K562 treated with DMSO at 1 percent for 48 hours (cell line): ENCODE measurements around the gene SHD. TPM values are rescaled to one million over a fixed set of nuclear protein-coding genes. Genes with fewer than 3 reads are reported as not detected.

Experiments used
- total RNA-seq: library from RNA; unstranded; fragments of 300-600 nt; gene quantifications from 2 replicates; pipeline ENCODE4 v1.2.3, GENCODE V29; 2022; ENCODE audit warnings: low replicate concordance; ENCODE audit errors: extremely low read depth

The SHD gene
- total RNA-seq, result not detected in 2 replicates

GRCh38 chr19:4278419-4279266, at the start of gene SHD:
SHD (plus strand) TSS chr19:4279266; CDS start chr19:4280064, 798 bp downstream.

GRCh38 chr19:4246767-4247593, 32.1 kb upstream of the SHD start, which contains the start of gene YJU2:
YJU2 (plus strand) TSS chr19:4247080; CDS start chr19:4247147, 67 bp downstream.

GRCh38 chr19:4302243-4302640, 23.2 kb downstream of the SHD start, which contains the start of gene TMIGD2:
TMIGD2 (minus strand) TSS chr19:4302389; CDS start chr19:4302385, 4 bp downstream.

GRCh38 chr19:4304538-4305256, 25.6 kb downstream of the SHD start, which contains the start of gene FSD1:
FSD1 (plus strand) TSS chr19:4304598; CDS start chr19:4304747, 149 bp downstream.

GRCh38 chr19:4338441-4339355, 59.6 kb downstream of the SHD start, which contains the start of gene STAP2:
STAP2 (minus strand) TSS chr19:4338827; CDS start chr19:4338753, 74 bp downstream.

Other genes starting within 250 kb of the SHD start
- gene ZBTB7A, start 212.4 kb upstream of the SHD start, total RNA-seq, result not detected in 2 replicates
- not detected in 2 replicates for gene MAP2K2, start 155.1 kb upstream of the SHD start, total RNA-seq
- gene CREB3L3, start 125.6 kb upstream of the SHD start, total RNA-seq, result not detected in 2 replicates
- gene SIRT6, start 96.7 kb upstream of the SHD start, total RNA-seq, result not detected in 2 replicates
- gene ANKRD24, start 96.6 kb upstream of the SHD start, total RNA-seq, result not detected in 2 replicates
- gene EBI3, start 49.7 kb upstream of the SHD start, total RNA-seq, result not detected in 2 replicates
- gene YJU2, start 32.2 kb upstream of the SHD start, total RNA-seq, result not detected in 2 replicates
- not detected in 2 replicates for gene TMIGD2, start 23.1 kb downstream of the SHD start, total RNA-seq
- not detected in 2 replicates for gene FSD1, start 25.3 kb downstream of the SHD start, total RNA-seq
- gene STAP2, start 59.6 kb downstream of the SHD start, total RNA-seq, result not detected in 2 replicates
- gene MPND, start 64.3 kb downstream of the SHD start, total RNA-seq, result not detected in 2 replicates
- gene SH3GL1, start 121.3 kb downstream of the SHD start, total RNA-seq, result 179 TPM in 1 of 2 replicates, not detected in the other
- gene CHAF1A, start 123.4 kb downstream of the SHD start, total RNA-seq, result not detected in 2 replicates
- gene UBXN6, start 178.5 kb downstream of the SHD start, total RNA-seq, result not detected in 2 replicates
- gene HDGFL2, start 193.0 kb downstream of the SHD start, total RNA-seq, result 312 TPM in 1 of 2 replicates, not detected in the other
- not detected in 2 replicates for gene PLIN4, start 239.2 kb downstream of the SHD start, total RNA-seq